ENCODE data around the gene APBB3.
"Not testable (repeated sequence)": the region's sequence is repeated elsewhere in the genome, so short reads cannot be mapped to it uniquely, and the experiment has no call there.

The APBB3 gene

DNA sequence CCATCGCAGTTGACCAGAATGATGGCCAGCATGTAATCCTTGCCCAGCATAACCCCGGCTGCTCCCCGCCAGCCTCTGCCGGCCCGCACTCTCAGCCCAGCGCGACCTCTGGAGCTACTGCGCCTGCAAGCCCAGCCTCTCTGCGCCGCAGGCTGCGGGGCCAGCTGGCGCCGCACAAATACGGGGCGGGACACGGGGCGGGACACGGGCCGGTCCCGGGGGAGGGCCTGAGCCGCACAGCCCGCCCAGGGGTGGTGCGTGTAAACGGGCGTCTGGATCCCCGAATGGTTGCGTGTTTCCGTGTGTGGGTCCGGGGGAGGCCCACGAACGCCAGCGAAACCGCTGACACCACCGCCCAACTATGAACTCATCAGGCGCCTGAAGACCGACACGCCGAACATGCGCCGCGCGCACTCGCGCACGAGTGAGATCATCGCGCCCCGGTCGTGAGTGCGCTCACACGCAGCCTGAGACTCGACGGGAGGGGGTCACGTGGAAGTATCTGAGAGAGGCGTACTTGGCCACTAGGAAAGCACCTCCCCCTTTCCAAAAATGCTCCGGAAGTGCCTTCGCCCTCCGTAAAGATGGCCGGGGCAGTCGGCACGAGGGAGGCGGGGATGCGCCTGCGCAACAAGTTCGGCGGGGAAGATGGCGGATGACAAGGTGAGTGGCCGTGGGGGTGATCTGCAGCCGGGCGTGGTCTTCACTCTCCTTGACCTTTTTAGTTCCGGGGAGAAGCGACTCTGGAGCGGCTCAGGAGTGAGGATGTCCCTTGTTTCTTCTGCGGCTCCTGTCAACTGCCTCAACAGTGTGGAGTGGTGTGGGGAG lies at the start of gene APBB3, which contains the start of gene SLC35A4:
APBB3 (minus strand) TSS at position 403 of the 828 bp plus-strand sequence; CDS start at position 50, 353 bp downstream.
SLC35A4 (plus strand) TSS at position 633 of the 828 bp plus-strand sequence. CDS start 2,342 bp downstream, outside the sequence.
- H3K36me3 Mint-ChIP-seq = peaks cover 47% of the 10 kb centered on the region
- H3K27me3 Mint-ChIP-seq = no peaks in the 10 kb centered on the region
- H3K9me3 Mint-ChIP-seq = no peaks in the 10 kb centered on the region
- H3K27ac Mint-ChIP-seq = peak within 1 kb of the TSS; percentile 94
- peaks cover 51% of the 10 kb centered on the region for H3K4me1 Mint-ChIP-seq
- H3K4me3 Mint-ChIP-seq = peak within 1 kb of the TSS; percentile 92
- peak; percentile 97 for ATAC-seq

GRCh38 chr5:140611020-140611521 lies 46.7 kb upstream of the APBB3 start:
- Mint-ChIP-seq H3K36me3 (no peaks in the 10 kb centered on the region), H3K4me1 (peaks cover 17% of the 10 kb centered on the region), H3K27me3 (no peaks in the 10 kb centered on the region), H3K27ac (peak overlapping the region; percentile 8), H3K9me3 (no peaks in the 10 kb centered on the region), H3K4me3 (no peak overlapping the region)
- ATAC-seq = no peak

- peaks cover 17% of the 10 kb centered on the region for H3K4me1 Mint-ChIP-seq
- no peaks in the 10 kb centered on the region for H3K9me3 Mint-ChIP-seq
- ATAC-seq = no peak
- H3K27me3 Mint-ChIP-seq = no peaks in the 10 kb centered on the region
- H3K36me3 Mint-ChIP-seq = no peaks in the 10 kb centered on the region
- no peak overlapping the region for H3K4me3 Mint-ChIP-seq
- no peak overlapping the region for H3K27ac Mint-ChIP-seq
These were observed 44.7 kb upstream of the APBB3 start for GRCh38 chr5:140609126-140609525.

DNA sequence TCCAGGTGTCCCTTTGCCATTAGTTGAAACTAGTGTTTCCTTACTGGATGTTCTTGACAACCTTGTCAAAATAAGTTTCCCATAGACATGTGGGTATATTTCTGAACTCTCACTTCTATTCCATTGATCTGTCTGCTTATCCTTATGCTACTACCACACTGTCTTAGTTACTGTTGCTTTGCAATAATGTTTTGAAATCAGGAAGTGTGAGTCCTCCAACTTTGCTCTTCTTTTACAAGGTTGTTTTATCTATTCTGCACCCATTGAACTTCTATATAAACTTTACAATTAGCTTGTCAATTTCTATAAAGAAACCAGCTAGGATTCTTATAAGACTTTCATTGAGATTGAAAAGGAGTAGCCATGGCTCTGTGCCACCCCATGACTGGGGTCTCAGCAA lies 44.3 kb upstream of the APBB3 start:
- Mint-ChIP-seq H3K36me3 (no peaks in the 10 kb centered on the region), H3K27ac (no peak overlapping the region), H3K4me3 (no peak overlapping the region), H3K9me3 (no peaks in the 10 kb centered on the region), H3K4me1 (peaks cover 17% of the 10 kb centered on the region), H3K27me3 (no peaks in the 10 kb centered on the region)
- no peak for ATAC-seq

GRCh38 chr5:140607031-140607430 lies 42.6 kb upstream of the APBB3 start:
- no peaks in the 10 kb centered on the region for H3K9me3 Mint-ChIP-seq
- H3K36me3 Mint-ChIP-seq = no peaks in the 10 kb centered on the region
- ATAC-seq = no peak
- H3K4me1 Mint-ChIP-seq = peaks cover 8% of the 10 kb centered on the region
- no peak overlapping the region for H3K4me3 Mint-ChIP-seq
- no peaks in the 10 kb centered on the region for H3K27me3 Mint-ChIP-seq
- no peak overlapping the region for H3K27ac Mint-ChIP-seq

GRCh38 chr5:140605879-140606278 lies 41.5 kb upstream of the APBB3 start:
- Mint-ChIP-seq H3K27ac (no peak overlapping the region), H3K27me3 (no peaks in the 10 kb centered on the region), H3K9me3 (no peaks in the 10 kb centered on the region), H3K4me3 (no peak overlapping the region), H3K4me1 (no peaks in the 10 kb centered on the region), H3K36me3 (no peaks in the 10 kb centered on the region)
- ATAC-seq = no peak

DNA sequence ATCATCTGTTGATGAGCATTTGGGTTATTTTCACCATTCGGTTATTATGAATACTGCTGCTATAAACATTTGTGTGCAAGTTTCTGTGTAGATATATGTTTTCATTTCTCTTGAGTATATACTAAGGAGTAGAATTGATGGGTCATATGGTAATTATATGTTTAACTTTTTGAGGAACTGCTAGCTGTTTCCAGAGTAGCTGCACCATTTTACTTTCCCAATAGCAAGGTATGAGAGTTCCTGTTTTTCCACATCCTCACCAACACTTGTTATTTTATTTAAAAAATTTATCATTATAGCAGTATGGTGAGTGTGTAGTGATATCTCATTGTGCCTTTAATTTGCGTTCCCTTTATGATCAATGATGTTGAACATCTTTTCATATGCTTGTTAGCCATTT lies 39.3 kb upstream of the APBB3 start:
- no peaks in the 10 kb centered on the region for H3K36me3 Mint-ChIP-seq
- H3K4me1 Mint-ChIP-seq = no peaks in the 10 kb centered on the region
- H3K27me3 Mint-ChIP-seq = no peaks in the 10 kb centered on the region
- no peak for ATAC-seq
- no peaks in the 10 kb centered on the region for H3K9me3 Mint-ChIP-seq
- no peak overlapping the region for H3K27ac Mint-ChIP-seq
- H3K4me3 Mint-ChIP-seq = no peak overlapping the region

GRCh38 chr5:140603446-140603698 lies 39.0 kb upstream of the APBB3 start:
- H3K4me3 Mint-ChIP-seq, ATAC-seq, H3K36me3 Mint-ChIP-seq, H3K27me3 Mint-ChIP-seq, H3K9me3 Mint-ChIP-seq, H3K27ac Mint-ChIP-seq, H3K4me1 Mint-ChIP-seq: not testable (repeated sequence)

DNA sequence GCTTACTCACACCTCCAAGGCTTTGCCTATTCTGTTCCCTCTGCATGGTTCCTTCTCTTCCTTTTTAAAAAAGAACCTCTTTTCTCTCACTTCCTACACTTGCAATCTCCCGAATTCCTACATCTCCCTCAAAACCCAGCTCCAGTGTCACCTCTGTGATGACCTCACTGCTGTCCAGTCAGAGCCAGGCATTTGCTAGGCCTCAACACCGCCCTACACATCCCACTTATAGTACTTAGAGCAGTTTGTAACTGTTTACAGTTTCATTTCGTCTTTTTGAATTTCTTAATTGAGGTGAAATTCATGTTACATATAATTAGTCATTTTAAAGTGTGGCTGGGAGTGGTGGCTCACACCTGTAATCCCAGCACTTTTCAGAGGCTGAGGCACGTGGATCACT lies 37.7 kb upstream of the APBB3 start:
- no peaks in the 10 kb centered on the region for H3K4me1 Mint-ChIP-seq
- H3K36me3 Mint-ChIP-seq = no peaks in the 10 kb centered on the region

DNA sequence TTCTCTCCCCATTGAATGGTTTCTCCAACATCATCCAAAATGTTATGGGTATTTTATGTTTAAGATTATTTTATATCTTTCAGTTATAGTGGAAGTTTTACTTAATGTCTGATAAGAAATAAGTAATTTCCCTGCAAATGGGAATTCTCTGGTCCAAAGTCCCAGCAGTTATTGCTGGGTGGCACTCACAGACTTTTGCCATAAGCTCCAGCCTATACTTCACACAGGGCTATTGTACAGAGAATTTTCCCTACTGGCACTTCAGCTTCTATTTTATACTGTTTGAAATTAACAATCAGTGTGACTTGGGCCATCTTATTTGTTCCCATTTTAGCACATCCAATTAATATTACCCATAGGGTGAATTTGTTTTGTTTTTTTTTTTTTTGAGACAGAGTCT lies 35.7 kb upstream of the APBB3 start:
- H3K9me3 Mint-ChIP-seq = no peaks in the 10 kb centered on the region
- H3K27ac Mint-ChIP-seq = no peak overlapping the region

More for the DNA sequence above, 37.7 kb upstream of the APBB3 start:
- Mint-ChIP-seq H3K27ac (no peak overlapping the region), H3K4me3 (no peak overlapping the region), H3K27me3 (no peaks in the 10 kb centered on the region), H3K9me3 (no peaks in the 10 kb centered on the region)
- ATAC-seq = no peak

DNA sequence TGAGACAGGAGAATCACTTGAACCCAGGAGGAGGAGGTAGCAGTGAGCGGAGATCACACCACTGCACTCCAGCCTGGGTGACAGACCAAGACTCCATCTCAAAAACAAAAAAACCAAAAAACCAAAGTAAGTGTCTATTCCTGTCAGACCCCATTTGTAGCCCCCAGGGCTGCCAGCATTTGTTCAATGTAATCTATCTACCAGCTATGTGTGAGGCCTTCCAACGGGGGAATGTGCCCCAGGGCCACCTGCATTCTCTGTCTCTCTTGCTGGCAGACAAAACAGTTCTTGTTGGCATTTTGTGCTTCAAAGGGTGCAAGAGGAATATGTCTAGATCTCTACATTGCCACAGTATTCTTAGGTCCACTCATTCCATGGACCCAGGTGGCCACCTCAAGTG lies 34.4 kb upstream of the APBB3 start:
- no peaks in the 10 kb centered on the region for H3K36me3 Mint-ChIP-seq
- H3K9me3 Mint-ChIP-seq = no peaks in the 10 kb centered on the region
- H3K27ac Mint-ChIP-seq = no peak overlapping the region
- no peaks in the 10 kb centered on the region for H3K4me1 Mint-ChIP-seq
- peaks cover 17% of the 10 kb centered on the region for H3K27me3 Mint-ChIP-seq
- H3K4me3 Mint-ChIP-seq = no peak overlapping the region
- no peak for ATAC-seq

More for the DNA sequence above, 35.7 kb upstream of the APBB3 start:
- no peak for ATAC-seq
- H3K4me3 Mint-ChIP-seq = no peak overlapping the region
- H3K36me3 Mint-ChIP-seq = no peaks in the 10 kb centered on the region
- no peaks in the 10 kb centered on the region for H3K4me1 Mint-ChIP-seq
- H3K27me3 Mint-ChIP-seq = peaks cover 9% of the 10 kb centered on the region

GRCh38 chr5:140596321-140596741 lies 31.9 kb upstream of the APBB3 start:
- ATAC-seq = no peak
- no peaks in the 10 kb centered on the region for H3K4me1 Mint-ChIP-seq
- H3K36me3 Mint-ChIP-seq = no peaks in the 10 kb centered on the region
- H3K9me3 Mint-ChIP-seq = no peaks in the 10 kb centered on the region
- H3K27ac Mint-ChIP-seq = no peak overlapping the region
- H3K4me3 Mint-ChIP-seq = no peak overlapping the region
- peaks cover 17% of the 10 kb centered on the region for H3K27me3 Mint-ChIP-seq

GRCh38 chr5:140595538-140596300 lies 31.3 kb upstream of the APBB3 start:
- H3K36me3 Mint-ChIP-seq = no peaks in the 10 kb centered on the region
- H3K27me3 Mint-ChIP-seq = peaks cover 17% of the 10 kb centered on the region
- H3K9me3 Mint-ChIP-seq = no peaks in the 10 kb centered on the region

GRCh38 chr5:140594169-140594568 lies 29.8 kb upstream of the APBB3 start:
- H3K4me1 Mint-ChIP-seq = no peaks in the 10 kb centered on the region
- no peak overlapping the region for H3K27ac Mint-ChIP-seq
- no peaks in the 10 kb centered on the region for H3K36me3 Mint-ChIP-seq
- H3K9me3 Mint-ChIP-seq = no peaks in the 10 kb centered on the region
- H3K4me3 Mint-ChIP-seq = no peak overlapping the region
- peaks cover 17% of the 10 kb centered on the region for H3K27me3 Mint-ChIP-seq
- ATAC-seq = no peak

More at GRCh38 chr5:140595538-140596300, 31.3 kb upstream of the APBB3 start:
- Mint-ChIP-seq H3K27ac (no peak overlapping the region), H3K4me3 (no peak overlapping the region), H3K4me1 (no peaks in the 10 kb centered on the region)
- ATAC-seq = peak; percentile 51

- ATAC-seq, H3K36me3 Mint-ChIP-seq, H3K4me3 Mint-ChIP-seq, H3K9me3 Mint-ChIP-seq, H3K27ac Mint-ChIP-seq, H3K4me1 Mint-ChIP-seq: not testable (repeated sequence)
- H3K27me3 Mint-ChIP-seq = peaks cover 17% of the 10 kb centered on the region
These were observed 28.7 kb upstream of the APBB3 start for GRCh38 chr5:140593070-140593469.
